ENCODE data around the gene MVB12B.

- TF ChIP-seq CTCF (conservative IDR thresholded peaks at IDR 0.05 in 1 of 2, IDR thresholded peaks at IDR 0.05 in 1 of 2; ENCODE audit: extremely low read depth in 1 of 2, insufficient read depth in 1 of 2, low read depth in 1 of 2, low read length in 2 of 2) (no peak), EZH2 (IDR thresholded peaks at IDR 0.05; ENCODE audit: borderline replicate concordance, low read length) (no peak)
These were observed 68.2 kb downstream of the MVB12B start for GRCh38 chr9:126394802-126395201.
